Globus pallidus (tissue), 1 donor: ENCODE results near the gene KCNK18.

ENCODE experiments used
- DNase-seq: peaks from one replicate; pipeline ENCODE4 v3.0.0-alpha.2; 2015; ENCODE audit warnings: low spot score

The KCNK18 gene

DNA sequence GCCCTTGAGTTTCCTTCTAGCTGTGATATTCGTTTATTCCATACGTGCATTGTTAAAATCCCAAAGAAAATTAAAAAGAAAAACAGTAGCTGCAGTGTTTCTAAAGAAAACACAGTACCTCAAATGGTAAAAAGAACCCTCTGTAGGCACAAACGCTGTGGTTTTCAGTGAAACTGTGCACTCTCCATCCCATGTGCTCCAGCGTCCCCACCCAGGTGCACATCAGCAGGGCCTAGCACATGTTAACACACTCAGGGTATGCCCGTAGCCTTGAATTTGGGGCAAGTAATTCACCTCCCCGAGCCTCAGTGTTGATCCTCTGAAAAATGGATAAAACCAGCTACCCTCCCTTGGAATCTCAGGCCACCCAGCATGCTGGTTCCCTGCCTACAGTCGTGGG lies 53.1 kb downstream of the KCNK18 start:
- no peak for DNase-seq

DNA sequence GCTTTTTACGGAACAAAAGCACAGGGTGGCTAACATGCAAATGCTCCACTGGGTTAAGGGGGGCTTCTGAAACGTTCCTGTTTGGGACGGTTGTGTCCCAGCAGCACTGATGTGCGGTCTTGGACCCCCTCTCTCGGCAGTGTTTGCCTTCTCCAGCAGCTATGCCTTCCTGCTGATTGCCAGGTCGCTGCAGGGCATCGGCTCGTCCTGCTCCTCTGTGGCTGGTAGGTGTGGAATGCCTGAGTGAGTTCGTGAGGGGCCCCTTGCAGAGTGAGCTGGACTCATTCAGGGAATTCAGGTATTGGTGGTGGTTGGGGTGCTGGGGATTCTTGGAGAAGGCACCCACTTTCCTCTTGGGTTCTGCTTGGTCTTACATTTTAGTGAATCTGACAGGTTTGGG lies 56.6 kb downstream of the KCNK18 start:
- DNase-seq, result no peak

DNA sequence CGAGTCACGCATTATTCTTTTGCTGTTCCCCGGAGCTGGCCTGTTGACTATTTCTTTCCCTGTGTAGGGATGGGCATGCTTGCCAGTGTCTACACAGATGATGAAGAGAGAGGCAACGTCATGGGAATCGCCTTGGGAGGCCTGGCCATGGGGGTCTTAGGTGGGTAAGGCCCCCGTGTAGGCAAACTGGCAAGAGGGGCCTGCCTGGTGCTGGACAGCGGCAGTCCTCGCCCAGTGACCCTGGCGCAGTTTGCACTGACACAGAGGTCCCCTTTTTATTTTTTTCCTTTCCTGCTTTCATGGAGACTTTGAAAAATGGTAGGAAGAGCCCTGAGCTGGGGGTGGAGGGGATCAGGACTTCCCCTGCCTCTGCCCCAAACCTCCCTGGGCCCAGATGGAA lies 57.0 kb downstream of the KCNK18 start:
- DNase-seq, result no peak

DNA sequence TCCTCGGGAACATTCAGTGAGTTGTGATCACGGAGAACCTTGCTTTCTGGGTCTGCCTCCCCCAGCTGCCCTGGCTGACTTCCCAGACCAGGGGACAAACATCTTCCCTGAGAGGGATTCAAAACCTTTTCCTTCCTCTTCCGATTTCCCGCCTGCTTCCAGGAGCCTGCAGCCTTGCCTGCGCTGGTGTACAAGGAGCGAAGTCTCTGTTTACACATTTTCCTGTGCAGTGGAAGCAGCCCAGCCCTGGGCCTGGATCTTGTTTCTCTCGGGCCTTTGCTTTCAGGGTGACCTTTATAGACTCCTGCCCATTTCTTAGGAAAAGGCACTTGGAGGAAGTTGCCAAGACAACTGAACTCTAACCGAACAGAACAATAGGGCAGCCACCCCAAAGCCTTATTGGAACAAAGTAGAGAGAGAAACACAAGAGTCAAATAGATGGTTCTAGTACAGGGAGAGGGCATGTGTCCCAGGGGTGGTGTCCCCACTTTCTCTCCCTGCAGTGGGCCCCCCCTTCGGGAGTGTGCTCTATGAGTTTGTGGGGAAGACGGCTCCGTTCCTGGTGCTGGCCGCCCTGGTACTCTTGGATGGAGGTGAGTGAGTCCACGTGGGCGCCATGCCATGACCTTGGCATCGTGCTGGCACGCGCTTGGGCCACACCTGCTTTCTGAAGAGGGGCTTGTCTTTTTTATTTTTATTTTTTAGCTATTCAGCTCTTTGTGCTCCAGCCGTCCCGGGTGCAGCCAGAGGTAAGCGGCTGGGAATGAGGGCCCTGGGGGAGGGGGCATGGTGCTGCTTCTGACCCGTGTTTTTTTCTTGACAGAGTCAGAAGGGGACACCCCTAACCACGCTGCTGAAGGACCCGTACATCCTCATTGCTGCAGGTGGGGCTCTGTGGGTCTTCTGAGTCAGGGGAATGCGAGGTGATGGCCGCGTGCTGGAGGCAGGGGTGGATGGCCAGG lies 57.8 kb downstream of the KCNK18 start:
- DNase-seq, result no peak

DNA sequence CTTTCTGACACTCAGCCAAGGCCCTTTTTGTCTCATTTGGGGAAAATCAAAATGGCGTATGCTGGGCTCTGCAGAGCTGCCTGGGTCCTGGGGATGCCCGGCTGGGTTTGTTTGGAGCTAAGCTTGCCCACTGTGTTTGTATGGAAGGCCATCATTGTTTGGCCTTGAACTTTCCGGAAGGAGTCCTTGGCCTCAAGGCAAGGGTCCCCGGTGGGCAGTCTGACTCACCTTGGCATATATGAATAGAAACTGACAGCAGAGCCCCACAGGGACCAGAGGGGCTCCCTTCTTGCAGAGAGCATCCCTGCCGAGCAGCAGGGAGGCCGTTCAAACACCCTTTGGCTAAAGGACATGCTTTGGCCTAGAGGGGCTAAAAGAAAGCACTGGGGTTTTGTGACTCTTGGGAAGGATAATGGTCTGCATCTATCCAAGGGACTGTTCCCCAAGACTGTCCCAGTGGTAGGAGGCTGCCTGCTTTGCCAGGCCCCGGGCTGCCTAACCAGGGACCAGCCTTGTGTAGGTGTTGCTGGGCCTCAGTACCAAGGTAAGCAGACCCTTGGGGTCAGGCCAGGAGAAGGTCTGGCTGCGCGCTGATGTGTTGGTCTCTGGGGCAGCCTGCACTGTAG lies 58.7 kb downstream of the KCNK18 start:
- no peak for DNase-seq

DNA sequence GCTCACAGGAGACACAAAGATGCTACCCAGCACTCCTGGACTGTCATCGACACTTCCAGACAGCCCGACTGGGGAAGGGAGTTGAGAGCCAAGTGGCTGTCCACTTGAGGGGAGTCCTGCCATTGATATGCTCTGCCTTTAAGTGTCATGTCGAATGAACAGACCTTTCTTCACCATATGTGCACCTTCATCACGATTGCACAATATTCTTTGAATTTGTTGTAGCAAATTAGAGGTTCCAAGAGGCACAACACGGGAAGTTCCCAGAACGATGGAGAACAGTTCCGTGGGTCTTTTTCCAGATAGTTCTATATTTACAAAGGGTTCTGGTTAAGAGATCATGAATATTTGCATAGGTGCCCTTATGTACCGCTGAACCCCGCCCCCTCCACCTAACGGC lies 59.6 kb downstream of the KCNK18 start:
- DNase-seq, result no peak

DNA sequence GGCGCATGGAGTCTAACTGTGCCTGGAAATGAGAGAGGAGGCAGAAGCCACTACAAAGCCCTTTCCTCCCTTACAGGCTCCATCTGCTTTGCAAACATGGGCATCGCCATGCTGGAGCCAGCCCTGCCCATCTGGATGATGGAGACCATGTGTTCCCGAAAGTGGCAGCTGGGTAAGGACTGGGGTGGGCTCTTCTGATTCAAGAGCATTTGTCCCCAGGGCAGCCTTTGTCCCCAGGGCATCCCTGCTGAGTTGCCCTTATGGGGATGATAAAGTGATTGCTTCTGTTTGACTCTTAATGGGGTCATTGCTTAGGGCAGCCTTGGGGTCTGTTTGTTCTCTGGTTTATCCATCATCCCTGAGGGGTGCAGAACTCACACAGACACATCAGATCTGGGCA lies 60.4 kb downstream of the KCNK18 start:
- no peak for DNase-seq

DNA sequence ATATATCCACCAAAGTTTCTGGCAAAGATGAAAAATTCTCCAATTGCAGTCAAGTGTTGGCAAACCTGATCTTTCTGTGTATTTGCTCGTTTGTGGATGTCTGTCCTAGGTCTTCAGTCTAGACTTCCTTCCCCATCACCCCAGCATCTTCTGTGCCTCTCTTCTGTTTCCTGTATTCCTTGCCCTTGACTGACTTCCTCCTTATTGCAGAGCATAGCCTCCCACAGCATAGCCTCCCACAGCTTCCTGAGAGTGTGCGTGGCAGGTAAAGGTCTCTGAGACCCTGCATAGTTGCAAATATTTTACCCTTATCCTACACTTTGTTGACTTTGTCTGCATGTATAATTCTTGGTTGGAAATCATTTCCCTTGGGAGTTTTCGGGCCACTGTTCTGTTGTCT lies 62.0 kb downstream of the KCNK18 start:
- DNase-seq, result no peak
